Suprapubic skin (tissue), 4 donors: Measurements from ENCODE around the gene PPY. TPM values are rescaled to one million over a fixed set of nuclear protein-coding genes. Genes with fewer than 3 reads are reported as not detected.

Experiments
- DNase-seq, 2 donors: peaks; one replicate each; pipeline ENCODE4 v3.0.0-alpha.2; 2019; ENCODE audit warnings: low spot score in 2 of 2
- H3K27ac ChIP-seq: fragments of 200-600 bp; sonication (generic); one replicate; pipeline ENCODE4 v1.5.1; 2019
- H3K27me3 ChIP-seq: fragments of 200-600 bp; sonication (generic); one replicate; pipeline ENCODE4 v1.5.1; 2019
- H3K36me3 ChIP-seq: fragments of 200-600 bp; sonication (generic); one replicate; pipeline ENCODE4 v1.5.1; 2019
- H3K4me1 ChIP-seq: fragments of 200-600 bp; sonication (generic); one replicate; pipeline ENCODE4 v1.5.1; 2019
- H3K4me3 ChIP-seq: fragments of 200-600 bp; sonication (generic); one replicate; pipeline ENCODE4 v1.5.1; 2019; ENCODE audit warnings: mild to moderate bottlenecking
- H3K9me3 ChIP-seq: fragments of 200-600 bp; sonication (generic); one replicate; pipeline ENCODE4 v1.5.1; 2019
- CTCF ChIP-seq, 2 donors: fragments of 200-600 bp in 1 of 2; fragments of 450-650 bp in 1 of 2; sonication (generic) in 1 of 2; IDR thresholded peaks; one replicate each; pipeline ENCODE4 v1.5.1; 2016 to 2019; ENCODE audit warnings: antibody characterized with exemption in 2 of 2, mild to moderate bottlenecking in 1 of 2, moderate library complexity in 1 of 2
- EP300 ChIP-seq: sonication (generic); formaldehyde crosslinking; IDR thresholded peaks from one replicate; pipeline ENCODE4 v1.6.1; 2017; ENCODE audit warnings: antibody characterized with exemption
- POLR2A ChIP-seq, 2 donors: fragments of 450-650 bp; IDR thresholded peaks; one replicate each; pipeline ENCODE4 v1.6.1; 2017; ENCODE audit warnings: antibody characterized with exemption in 2 of 2, mild to moderate bottlenecking in 2 of 2, moderate library complexity in 2 of 2
- POLR2AphosphoS5 ChIP-seq, 3 donors: sonication (generic); formaldehyde crosslinking; IDR thresholded peaks; one replicate each; pipeline ENCODE4 v1.6.1; 2017; ENCODE audit warnings: antibody characterized with exemption in 3 of 3
- WGBS: methylation state at CpG from one replicate; pipeline ENCODE4 v1.1.5; 2018; 5-methylcytosine and 5-hydroxymethylcytosine counted together
- total RNA-seq, 4 donors: library from RNA; depleted of rRNA; stranded (reverse); fragments of >200 nt; gene quantifications; one replicate each; pipeline ENCODE4 v1.1.0, GENCODE V29; 2016

PPY gene
- total RNA-seq, 4 donors from 2014 or later: not detected

GRCh38 chr17:43891851-43892646, 50.2 kb downstream of the PPY start:
- Histone ChIP-seq H3K27me3 (no peaks in the 10 kb centered on the region), H3K4me3 (no peak overlapping the region), H3K27ac (no peak overlapping the region), H3K36me3 (no peaks in the 10 kb centered on the region), H3K9me3 (no peaks in the 10 kb centered on the region), H3K4me1 (no peaks in the 10 kb centered on the region)
- 68% methylated on average over 5 of the region's 5 CpGs for WGBS
- TF ChIP-seq POLR2A (IDR thresholded peaks at IDR 0.05) (no peak), EP300 (no peak), CTCF (IDR thresholded peaks at IDR 0.05) (no peak), POLR2AphosphoS5 (IDR thresholded peaks at IDR 0.05) (no peak)
- no peak for DNase-seq

Other genes with a start within 250 kb of the PPY start
- gene SOST, start 183.7 kb downstream of the PPY start, total RNA-seq: not detected
- 10 to 100 TPM; 34.8 to 48.5 (median 42.7) TPM for gene DUSP3, start 163.5 kb downstream of the PPY start, total RNA-seq
- under 1 TPM in 3 of 4 donors, not detected in 1; 0.10 to 0.48 (median 0.13) TPM for gene CFAP97D1, start 162.0 kb downstream of the PPY start, total RNA-seq
- 1 to 10 TPM; 5.4 to 8.0 (median 5.9) TPM for gene MPP3, start 109.3 kb downstream of the PPY start, total RNA-seq
- 10 to 100 TPM in 2 of 4 donors, 1 to 10 TPM in 2; 6.8 to 21.4 (median 9.5) TPM for gene CD300LG, start 95.3 kb downstream of the PPY start, total RNA-seq
- gene MPP2, start 34.9 kb downstream of the PPY start, total RNA-seq: 1 to 10 TPM; 2.3 to 2.7 (median 2.5) TPM
- gene PYY, start 11.5 kb upstream of the PPY start, total RNA-seq: not detected
- 1 to 10 TPM in 2 of 4 donors, under 1 TPM in 2; 0.73 to 1.9 (median 0.99) TPM for gene NAGS, start 62.1 kb upstream of the PPY start, total RNA-seq
- 10 to 100 TPM; 20.7 to 48.5 (median 43.6) TPM for gene TMEM101, start 72.5 kb upstream of the PPY start, total RNA-seq
- gene LSM12, start 124.2 kb upstream of the PPY start, total RNA-seq: 10 to 100 TPM; 27.8 to 44.6 (median 33.3) TPM
- gene G6PC3, start 128.3 kb upstream of the PPY start, total RNA-seq: 10 to 100 TPM; 12.7 to 20.4 (median 15.4) TPM
- 100 to 1,000 TPM; 135 to 197 (median 168) TPM for gene HDAC5, start 181.2 kb upstream of the PPY start, total RNA-seq
- 1 to 10 TPM; 1.6 to 3.7 (median 2.4) TPM for gene HROB, start 199.5 kb upstream of the PPY start, total RNA-seq
- not detected for gene ASB16, start 228.2 kb upstream of the PPY start, total RNA-seq
- 10 to 100 TPM; 31.5 to 48.8 (median 36.1) TPM for gene TMUB2, start 244.5 kb upstream of the PPY start, total RNA-seq